CD4-positive, alpha-beta T cell treated with Interleukin-2 at 100 ng/mL for 4 hours (primary cell): ENCODE results near the gene STIM1.

ENCODE experiments used
- DNase-seq: peaks from one replicate; pipeline ENCODE4 v3.0.0-alpha.2; 2020; ENCODE audit warnings: low spot score

STIM1 gene

GRCh38 chr11:3855808-3856491 lies 486 bp downstream of the STIM1 start:
- DNase-seq: no peak

- no peak for DNase-seq
These were observed 1.5 kb downstream of the STIM1 start for GRCh38 chr11:3856856-3857553.

GRCh38 chr11:3857628-3858027 lies 2.2 kb downstream of the STIM1 start:
- no peak for DNase-seq

GRCh38 chr11:3859373-3859881 lies 4.0 kb downstream of the STIM1 start:
- no peak for DNase-seq

GRCh38 chr11:3860375-3860774 lies 4.9 kb downstream of the STIM1 start:
- peak; percentile 63 for DNase-seq

- peak; percentile 60 for DNase-seq
These were observed 5.5 kb downstream of the STIM1 start for GRCh38 chr11:3860898-3861393.

GRCh38 chr11:3861683-3862082 lies 6.2 kb downstream of the STIM1 start:
- no peak for DNase-seq

- no peak for DNase-seq
These were observed 10.1 kb downstream of the STIM1 start for GRCh38 chr11:3865388-3866193.

- DNase-seq: no peak
These were observed 10.7 kb downstream of the STIM1 start for GRCh38 chr11:3866206-3866605.

- DNase-seq: no peak
These were observed 11.4 kb downstream of the STIM1 start for GRCh38 chr11:3866836-3867208.

GRCh38 chr11:3867209-3868091 lies 12.0 kb downstream of the STIM1 start:
- DNase-seq: no peak

GRCh38 chr11:3873712-3874349 lies 18.4 kb downstream of the STIM1 start:
- DNase-seq: no peak

- DNase-seq: no peak
These were observed 21.1 kb downstream of the STIM1 start for GRCh38 chr11:3876613-3877012.

- DNase-seq: no peak
These were observed 22.1 kb downstream of the STIM1 start for GRCh38 chr11:3877364-3878257.

- DNase-seq: no peak
These were observed 22.8 kb downstream of the STIM1 start for GRCh38 chr11:3878258-3878584.

GRCh38 chr11:3879216-3879966 lies 23.9 kb downstream of the STIM1 start:
- DNase-seq: no peak

- no peak for DNase-seq
These were observed 24.6 kb downstream of the STIM1 start for GRCh38 chr11:3879967-3880542.

- no peak for DNase-seq
These were observed 25.3 kb downstream of the STIM1 start for GRCh38 chr11:3880724-3881123.

GRCh38 chr11:3882655-3883054 lies 27.2 kb downstream of the STIM1 start:
- DNase-seq: peak; percentile 40
